Measurements from ENCODE around the gene MLH3. TPM values are rescaled to one million over a fixed set of nuclear protein-coding genes. Genes with fewer than 3 reads are reported as not detected.

MLH3 gene
- total RNA-seq, 1 donor from 2014 or later: 13.6 TPM

DNA sequence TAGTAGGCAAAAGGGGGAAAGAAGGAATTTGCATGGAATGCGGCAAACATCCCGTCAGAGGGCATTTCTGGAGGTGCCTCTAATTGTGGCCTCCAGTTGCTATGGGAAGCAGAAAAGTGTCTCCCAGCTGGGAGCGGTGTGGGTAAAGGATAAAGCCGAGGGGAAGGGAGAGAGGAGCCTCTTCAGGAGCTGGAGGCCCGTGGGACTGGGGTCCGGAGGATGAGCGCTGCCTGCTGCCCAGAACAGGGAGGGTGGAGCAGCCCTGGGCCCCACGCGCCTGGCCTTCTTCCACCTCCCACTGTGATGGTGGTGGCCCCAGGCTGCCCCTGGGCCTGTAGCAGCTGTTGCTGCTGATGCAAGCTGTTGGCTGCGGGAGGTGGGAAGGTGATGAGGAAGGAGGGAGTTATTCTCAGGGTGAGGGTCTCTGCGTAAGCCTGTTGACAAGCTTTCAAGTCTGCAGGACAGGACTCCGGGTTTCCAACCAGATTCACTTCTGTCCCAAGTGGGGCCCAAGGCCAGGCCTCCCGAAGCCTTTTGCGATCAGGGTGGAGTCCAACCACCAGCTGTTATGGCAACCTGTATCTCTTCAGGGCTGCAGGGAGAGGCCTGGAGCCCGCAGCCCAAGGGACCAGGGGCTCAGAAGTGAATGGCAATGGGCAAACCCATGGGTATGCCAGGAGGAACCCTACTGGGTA is 76.8 kb downstream of the MLH3 start:
- DNase-seq (ENCODE audit: extremely low read depth, low read depth, low spot score): no peak

- DNase-seq (ENCODE audit: extremely low read depth, low read depth, low spot score): no peak
These were observed 77.3 kb downstream of the MLH3 start for GRCh38 chr14:74973905-74974363.

- DNase-seq (ENCODE audit: extremely low read depth, low read depth, low spot score): no peak
These were observed 78.1 kb downstream of the MLH3 start for GRCh38 chr14:74973003-74973653.

GRCh38 chr14:74968811-74969210 is 82.5 kb downstream of the MLH3 start:
- DNase-seq (ENCODE audit: extremely low read depth, low read depth, low spot score): no peak

DNA sequence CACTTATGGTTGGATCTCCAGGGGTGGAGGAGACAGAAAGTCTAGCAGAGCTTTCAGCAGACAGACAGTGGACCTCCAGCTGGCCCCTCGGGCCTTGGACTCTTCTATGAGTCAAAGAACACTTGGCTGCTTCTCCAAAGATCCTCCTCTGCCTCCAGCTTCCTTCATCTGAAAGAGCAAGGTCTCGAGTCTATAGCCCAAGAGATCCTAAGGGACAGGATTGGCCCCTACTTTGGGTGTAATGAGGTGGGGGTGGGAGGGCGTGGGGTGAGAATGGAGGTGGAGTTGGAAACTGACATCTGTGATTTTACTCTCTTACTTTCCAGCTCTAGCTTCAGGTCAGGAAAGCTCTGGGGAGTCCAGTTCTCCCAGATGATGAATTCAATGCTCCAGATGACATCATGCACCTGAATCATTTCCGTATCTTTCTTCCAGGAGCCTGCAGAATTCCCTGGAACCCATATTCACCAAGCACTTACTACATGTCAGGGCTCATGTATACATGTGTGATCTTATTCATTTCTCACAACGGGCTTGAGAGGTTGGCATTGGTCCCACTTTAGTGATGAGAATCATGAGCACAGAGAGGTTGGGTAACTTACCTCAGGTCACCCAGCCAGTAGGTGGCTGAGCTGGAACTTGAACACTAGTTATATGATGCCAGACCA is 85.6 kb downstream of the MLH3 start:
- no peak for DNase-seq (ENCODE audit: extremely low read depth, low read depth, low spot score)

DNA sequence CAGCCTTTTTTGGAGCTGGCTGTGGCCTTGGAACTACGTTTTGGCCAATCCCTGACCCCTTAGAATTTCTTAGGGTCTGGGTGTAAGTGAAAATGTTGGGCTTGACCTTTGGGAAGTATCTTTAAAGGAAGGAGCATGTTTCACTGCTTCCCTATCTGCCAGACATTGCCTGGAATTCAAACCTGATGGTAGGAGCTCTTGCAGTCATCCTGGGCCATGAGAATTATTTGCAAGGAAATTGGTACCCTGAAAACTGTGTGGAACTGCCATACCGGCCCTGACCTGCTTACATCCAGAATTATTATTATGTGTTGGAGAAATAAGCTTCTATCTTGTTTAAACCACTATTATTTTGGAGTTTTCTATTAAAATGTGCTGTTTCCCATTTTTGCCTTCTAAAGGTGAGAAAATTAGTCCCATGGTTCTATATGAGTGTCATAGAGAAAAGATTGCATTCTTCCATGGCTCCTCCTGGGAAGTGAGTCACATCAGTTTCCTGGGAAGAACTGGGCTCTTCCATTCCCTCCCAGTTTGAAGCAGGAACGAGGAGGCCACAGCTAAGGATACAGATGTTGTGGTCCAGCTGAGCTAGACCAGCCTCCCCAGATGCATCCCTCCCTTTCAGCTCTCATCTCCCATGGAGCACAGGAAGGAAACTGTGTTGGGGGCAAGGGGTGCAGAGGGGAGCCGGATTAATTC is 86.3 kb downstream of the MLH3 start:
- DNase-seq (ENCODE audit: extremely low read depth, low read depth, low spot score): no peak

Other genes starting within 250 kb of the MLH3 start
- gene PROX2, start 175.3 kb downstream of the MLH3 start, total RNA-seq: not detected in 2 replicates
- 72.8 and 98.4 TPM in 2 replicates for gene DLST, start 169.6 kb downstream of the MLH3 start, total RNA-seq
- 18.6 and 25.7 TPM in 2 replicates for gene RPS6KL1, start 128.2 kb downstream of the MLH3 start, total RNA-seq
- gene PGF, start 95.9 kb downstream of the MLH3 start, total RNA-seq: 373 and 529 TPM in 2 replicates
- 118 and 158 TPM in 2 replicates for gene EIF2B2, start 48.5 kb downstream of the MLH3 start, total RNA-seq
- 8.2 and 13.3 TPM in 2 replicates for gene ACYP1, start 12.6 kb upstream of the MLH3 start, total RNA-seq
- gene ZC2HC1C, start 18.2 kb upstream of the MLH3 start, total RNA-seq: 0.93 and 1.5 TPM in 2 replicates
- gene NEK9, start 75.6 kb upstream of the MLH3 start, total RNA-seq: 29.3 and 35.8 TPM in 2 replicates
- 244 and 280 TPM in 2 replicates for gene TMED10, start 125.1 kb upstream of the MLH3 start, total RNA-seq
- gene FOS, start 227.4 kb upstream of the MLH3 start, total RNA-seq: 5.9 and 79.9 TPM in 2 replicates